Measurements from ENCODE around the gene BCL11A.

BCL11A gene

GRCh38 chr2:60553495-60554073 lies at the start of gene BCL11A:
BCL11A (minus strand) TSS chr2:60553654; CDS start chr2:60553270, 384 bp downstream.
- peak; percentile 53 for DNase-seq (ENCODE audit: low spot score)

GRCh38 chr2:60602828-60603532 lies 49.5 kb upstream of the BCL11A start:
- no peak for DNase-seq (ENCODE audit: low spot score)

DNA sequence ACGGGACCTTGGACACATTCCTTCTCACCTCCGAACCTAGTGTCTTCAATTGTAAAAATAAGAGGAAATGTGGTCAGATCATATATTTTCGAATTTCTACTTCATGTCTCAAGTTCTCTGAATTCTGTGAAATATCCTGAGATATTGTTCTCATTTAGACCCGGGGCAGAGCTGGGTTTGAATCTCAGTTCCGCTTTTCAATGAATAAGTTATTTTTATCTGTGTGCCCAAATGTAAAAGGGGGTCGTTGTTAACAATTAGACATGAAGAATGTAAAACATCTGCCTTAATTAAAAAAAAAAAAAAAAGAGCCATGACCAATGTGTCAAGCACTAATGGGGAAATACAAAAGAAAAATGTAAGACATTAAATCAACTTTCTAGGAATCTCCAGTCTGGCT lies 48.9 kb upstream of the BCL11A start:
- DNase-seq (ENCODE audit: low spot score), result no peak

DNA sequence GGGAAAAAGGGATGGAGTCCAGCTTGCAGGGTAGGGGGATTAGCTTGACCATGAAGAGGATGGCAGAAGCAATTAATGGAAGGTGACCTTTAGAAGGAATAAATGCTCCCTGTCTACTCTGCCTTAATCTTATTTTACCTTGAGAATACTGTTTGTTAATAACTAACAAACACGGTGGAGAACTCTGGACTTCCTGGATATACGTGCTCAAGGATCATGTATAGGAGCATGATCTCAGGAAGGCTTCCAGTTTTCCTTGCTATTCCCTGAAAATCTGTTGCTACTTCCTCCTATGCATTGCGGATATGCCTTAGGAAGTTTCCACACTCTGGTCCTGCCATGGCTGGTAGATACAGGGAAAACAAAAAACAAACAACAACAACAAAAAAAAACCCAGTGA lies 44.8 kb upstream of the BCL11A start:
- DNase-seq (ENCODE audit: low spot score), result no peak

DNA sequence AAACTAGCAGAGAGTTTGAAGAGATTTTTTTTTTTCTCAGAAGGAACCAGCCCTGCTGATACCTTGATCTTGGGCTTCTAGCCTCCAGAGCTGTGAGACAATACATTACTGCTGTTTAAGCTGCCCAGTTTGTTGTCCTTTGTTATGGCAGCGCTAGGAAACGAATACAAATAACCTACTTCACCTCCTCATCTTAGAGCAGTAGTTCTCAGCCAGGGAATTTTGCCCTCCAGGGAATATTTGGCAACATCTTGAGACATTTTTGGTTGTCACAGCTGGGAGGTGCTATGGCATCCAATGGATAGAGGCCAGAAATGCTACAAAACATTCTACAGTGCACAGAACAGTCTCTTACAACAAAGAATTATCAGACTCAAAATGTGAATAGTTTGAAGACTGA lies 43.9 kb upstream of the BCL11A start:
- no peak for DNase-seq (ENCODE audit: low spot score)

GRCh38 chr2:60596411-60596810 lies 43.0 kb upstream of the BCL11A start:
- no peak for DNase-seq (ENCODE audit: low spot score)

GRCh38 chr2:60595953-60596352 lies 42.5 kb upstream of the BCL11A start:
- DNase-seq (ENCODE audit: low spot score), result no peak

DNA sequence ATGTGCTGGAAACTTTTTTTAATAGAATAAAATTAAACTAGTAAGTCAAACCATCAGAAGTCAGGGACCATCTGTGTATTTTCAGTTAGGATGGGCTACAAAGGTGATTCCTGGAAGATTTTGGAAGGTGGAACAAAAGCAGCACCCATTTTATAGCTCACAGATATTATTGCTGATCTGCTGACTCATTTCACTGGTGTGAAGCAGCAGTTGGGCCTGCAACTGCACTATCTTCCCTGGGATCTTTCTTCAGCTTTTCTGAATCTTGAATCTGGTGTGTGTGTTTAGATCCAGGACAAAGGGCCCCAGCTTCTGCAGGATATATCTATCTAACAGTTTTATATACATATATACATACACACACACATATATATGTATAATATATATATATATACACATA lies 35.6 kb upstream of the BCL11A start:
- no peak for DNase-seq (ENCODE audit: low spot score)

DNA sequence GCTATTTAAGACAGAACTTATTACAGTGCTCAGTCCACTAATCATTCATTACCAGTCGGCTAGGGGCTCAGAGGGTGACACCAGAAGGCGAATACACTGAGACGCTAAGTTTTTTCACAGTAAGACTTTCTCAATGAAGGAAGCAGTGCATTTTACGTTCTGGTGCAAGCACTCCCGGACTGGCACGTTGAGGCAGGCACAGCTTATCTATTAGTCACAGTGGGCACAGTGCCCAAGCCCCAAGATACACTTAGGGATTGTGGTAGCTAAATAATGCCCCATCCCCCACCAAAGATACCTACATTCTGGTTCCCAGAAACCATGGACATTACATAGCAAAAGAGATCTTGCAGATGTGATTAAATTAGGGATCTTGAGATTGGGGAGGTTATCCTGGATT lies 32.6 kb upstream of the BCL11A start:
- DNase-seq (ENCODE audit: low spot score), result no peak

DNA sequence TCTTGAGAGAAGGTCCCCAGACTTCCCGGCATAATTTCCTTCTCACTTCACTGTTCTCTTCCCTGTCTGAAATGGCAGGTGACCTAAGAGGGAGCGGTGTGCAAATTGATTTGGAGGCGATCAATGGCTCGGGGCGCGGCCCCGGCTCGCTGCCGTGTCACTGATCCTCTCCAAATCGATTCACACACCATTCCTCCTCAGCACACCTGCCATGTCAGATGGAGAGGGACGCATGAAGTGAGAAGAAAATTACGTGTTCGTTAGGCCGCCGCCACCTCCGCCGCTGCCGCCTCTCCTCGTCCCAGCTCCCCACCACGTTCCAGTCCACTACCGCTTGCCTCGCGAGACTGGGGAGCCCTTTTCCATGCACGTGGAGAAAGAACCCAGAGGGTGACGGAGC lies 31.8 kb upstream of the BCL11A start:
- no peak for DNase-seq (ENCODE audit: low spot score)

DNA sequence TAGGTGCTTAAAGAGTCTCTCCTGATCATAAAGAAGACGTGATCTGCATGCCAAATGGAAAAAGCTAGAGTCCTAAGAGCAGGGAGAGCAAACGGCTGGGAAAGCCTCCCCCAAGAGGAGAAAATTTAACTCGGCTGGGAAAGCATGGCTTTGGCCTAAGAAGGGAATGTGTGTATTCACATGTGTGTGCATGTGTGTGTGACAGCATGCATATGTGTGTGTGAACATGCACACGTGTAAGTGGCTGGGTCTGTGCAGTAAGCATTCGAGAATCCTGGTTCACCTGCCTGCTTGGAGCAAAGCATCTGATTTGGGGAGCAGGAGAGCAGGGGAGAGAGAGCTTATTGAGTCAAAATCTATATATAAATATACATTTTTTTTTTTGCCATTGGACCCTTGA lies 30.1 kb upstream of the BCL11A start:
- no peak for DNase-seq (ENCODE audit: low spot score)

- peak; percentile 69 for DNase-seq (ENCODE audit: low spot score)
These were observed 28.2 kb upstream of the BCL11A start for GRCh38 chr2:60581433-60582282.

GRCh38 chr2:60577682-60578283 lies 24.3 kb upstream of the BCL11A start:
- DNase-seq (ENCODE audit: low spot score), result no peak

DNA sequence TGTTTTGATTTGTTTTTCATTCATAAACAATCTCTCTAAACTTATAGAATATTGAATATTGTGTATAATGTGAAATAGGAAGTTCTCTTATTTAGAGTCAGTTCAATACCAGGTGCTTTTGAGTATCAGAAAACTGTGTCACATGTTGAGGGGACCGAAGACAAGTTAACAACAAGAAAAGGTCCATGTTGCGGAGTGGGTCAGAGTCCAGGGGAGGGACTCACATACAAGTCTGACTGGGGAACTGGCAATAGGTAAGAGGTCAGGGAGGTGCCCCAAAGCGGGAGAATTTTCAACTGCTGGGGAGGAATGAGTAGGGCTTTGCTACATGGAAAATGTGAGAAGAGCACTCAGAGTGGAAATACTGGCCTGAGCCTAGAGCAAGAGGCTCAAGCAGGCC lies 19.8 kb upstream of the BCL11A start:
- no peak for DNase-seq (ENCODE audit: low spot score)

- no peak for DNase-seq (ENCODE audit: low spot score)
These were observed 16.8 kb upstream of the BCL11A start for GRCh38 chr2:60570251-60570650.

GRCh38 chr2:60569680-60570111 lies 16.2 kb upstream of the BCL11A start:
- DNase-seq (ENCODE audit: low spot score), result no peak

DNA sequence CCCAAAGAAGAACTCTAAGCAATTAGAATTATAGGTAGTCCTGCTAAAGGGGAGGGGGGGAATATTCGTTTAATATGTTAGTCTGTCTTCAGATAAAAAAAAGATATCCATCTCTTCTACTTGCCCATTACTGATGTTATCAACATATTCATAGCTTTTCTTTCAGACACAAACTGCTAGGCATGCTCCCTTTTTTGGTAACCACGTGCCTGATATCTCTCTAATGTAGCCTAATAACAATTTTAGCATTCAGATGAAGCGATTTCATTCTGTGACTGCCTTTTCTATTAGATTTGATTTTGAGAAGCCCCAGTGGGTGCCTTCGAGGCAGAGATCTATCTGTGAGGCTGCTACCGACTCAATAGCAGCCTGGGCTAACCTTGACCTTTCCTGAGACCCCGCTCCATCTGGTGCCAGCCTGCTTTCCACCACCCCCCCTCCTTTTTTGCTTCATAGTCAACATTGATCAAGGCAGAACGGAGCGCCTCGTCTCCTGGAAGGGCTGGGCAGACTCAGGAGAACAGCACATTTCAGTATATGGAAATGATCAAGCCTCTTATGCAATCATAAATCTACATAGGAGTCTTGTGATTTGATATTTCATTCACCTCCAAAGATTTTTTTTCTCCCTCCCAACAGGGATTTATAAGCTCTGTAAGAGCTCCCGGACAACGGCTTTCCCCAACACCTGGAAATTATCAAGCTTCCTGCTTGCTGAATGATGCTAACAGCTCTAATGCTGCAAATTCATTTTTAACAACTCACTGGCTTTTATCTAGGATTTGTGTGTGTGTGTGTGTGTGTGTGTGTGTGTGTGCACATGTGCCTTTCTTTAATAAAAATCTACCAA lies 14.7 kb upstream of the BCL11A start:
- no peak for DNase-seq (ENCODE audit: low spot score)

- no peak for DNase-seq (ENCODE audit: low spot score)
These were observed 13.6 kb upstream of the BCL11A start for GRCh38 chr2:60567096-60567495.

DNA sequence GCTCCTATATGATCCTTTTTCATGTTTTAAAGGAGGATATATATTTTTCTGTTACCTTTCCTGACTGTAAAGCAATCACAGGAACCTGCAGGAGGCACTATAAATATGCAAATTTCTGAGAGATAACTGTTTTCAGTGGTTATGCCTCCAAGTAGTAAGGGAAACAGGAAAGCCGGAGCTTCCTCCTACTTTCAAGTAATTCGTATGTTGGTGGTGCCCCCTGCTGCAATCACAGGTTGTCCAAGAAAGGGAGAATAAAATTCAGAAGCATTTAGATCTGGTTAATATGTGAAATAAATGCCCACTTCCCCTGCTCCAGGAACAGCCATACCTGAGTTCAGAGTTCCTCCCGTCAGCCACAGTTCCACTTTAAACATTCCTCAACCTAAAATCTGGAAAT lies 12.0 kb upstream of the BCL11A start:
- peak; percentile 28 for DNase-seq (ENCODE audit: low spot score)

- peak; percentile 77 for DNase-seq (ENCODE audit: low spot score)
These were observed 7.5 kb upstream of the BCL11A start for GRCh38 chr2:60560734-60561644.

DNA sequence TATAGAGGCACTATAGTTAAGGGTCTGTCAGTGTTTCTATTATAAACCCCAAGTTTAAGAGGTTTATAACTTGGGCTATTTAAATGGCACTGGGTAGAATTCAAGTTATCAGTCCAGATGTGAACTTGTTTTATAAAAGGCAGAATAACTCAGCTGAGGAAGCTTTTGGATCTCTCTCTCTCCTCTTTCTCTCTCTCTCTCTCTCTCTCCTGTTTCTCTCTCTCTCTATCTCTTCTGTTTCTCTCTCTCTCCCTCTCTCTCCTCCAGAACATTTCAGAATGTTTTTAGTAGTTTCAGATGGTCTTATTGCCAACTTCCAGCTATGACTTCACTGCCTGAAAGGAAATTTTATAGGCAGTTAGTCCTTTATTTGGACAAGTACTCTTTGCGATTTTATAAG lies 6.4 kb upstream of the BCL11A start:
- DNase-seq (ENCODE audit: low spot score), result no peak
